ENCODE data around the gene TMEM14A. TPM values are rescaled to one million over a fixed set of nuclear protein-coding genes. Genes with fewer than 3 reads are reported as not detected.

The TMEM14A gene
- total RNA-seq, 4 donors from 2014 or later, result 23.1 to 32.4 (median 26.9) TPM

- no peak for ATAC-seq
- no peak for TF ChIP-seq POLR2A (IDR thresholded peaks at IDR 0.05)
- no peak for TF ChIP-seq CTCF (IDR thresholded peaks at IDR 0.05)
- no peak for TF ChIP-seq POLR2AphosphoS5 (IDR thresholded peaks at IDR 0.05)
- TF ChIP-seq EP300 (IDR thresholded peaks at IDR 0.05), result no peak
- H3K9me3 ChIP-seq, result no peaks in the 10 kb centered on the region
- 80 to 92% methylated on average over 3 to 4 of the region's 4 CpGs for WGBS, 2 donors (ENCODE audit: low coverage in 1 of 2)
- no peak overlapping the region for H3K27ac ChIP-seq
- no peaks in the 10 kb centered on the region for H3K4me1 ChIP-seq
- no peaks in the 10 kb centered on the region for H3K36me3 ChIP-seq
- H3K4me3 ChIP-seq, result no peak overlapping the region
- peaks cover 4% of the 10 kb centered on the region for H3K27me3 ChIP-seq
These were observed 24.9 kb upstream of the TMEM14A start for GRCh38 chr6:52645976-52646375.

- 92% methylated on average over 2 of the region's 3 CpGs; no CpG with 5 or more reads in 1 of the 2 donors for WGBS, 2 donors (ENCODE audit: low coverage in 1 of 2)
- no peaks in the 10 kb centered on the region for H3K9me3 ChIP-seq
- no peaks in the 10 kb centered on the region for H3K4me1 ChIP-seq
- no peak overlapping the region for H3K4me3 ChIP-seq
- no peaks in the 10 kb centered on the region for H3K36me3 ChIP-seq
- no peak for ATAC-seq
- peaks cover 4% of the 10 kb centered on the region for H3K27me3 ChIP-seq
- H3K27ac ChIP-seq, result no peak overlapping the region
- TF ChIP-seq POLR2A (IDR thresholded peaks at IDR 0.05) (no peak), POLR2AphosphoS5 (IDR thresholded peaks at IDR 0.05) (no peak), CTCF (IDR thresholded peaks at IDR 0.05) (no peak), EP300 (IDR thresholded peaks at IDR 0.05) (no peak)
These were observed 23.7 kb upstream of the TMEM14A start for GRCh38 chr6:52647199-52647598.

- H3K9me3 ChIP-seq, result no peaks in the 10 kb centered on the region
- TF ChIP-seq CTCF (IDR thresholded peaks at IDR 0.05) (no peak), EP300 (IDR thresholded peaks at IDR 0.05) (no peak), POLR2AphosphoS5 (IDR thresholded peaks at IDR 0.05) (no peak), POLR2A (IDR thresholded peaks at IDR 0.05) (no peak)
- H3K27ac ChIP-seq, result no peak overlapping the region
- WGBS, 2 donors (ENCODE audit: low coverage in 1 of 2), result 19% methylated on average over 2 of the region's 2 CpGs
- peaks cover 5% of the 10 kb centered on the region for H3K27me3 ChIP-seq
- H3K4me3 ChIP-seq, result no peak overlapping the region
- no peaks in the 10 kb centered on the region for H3K4me1 ChIP-seq
- no peak for ATAC-seq
- H3K36me3 ChIP-seq, result no peaks in the 10 kb centered on the region
These were observed 21.3 kb upstream of the TMEM14A start for GRCh38 chr6:52649536-52650160.

GRCh38 chr6:52650941-52651340 lies 20.0 kb upstream of the TMEM14A start:
- Histone ChIP-seq H3K36me3 (no peaks in the 10 kb centered on the region), H3K4me3 (no peak overlapping the region), H3K4me1 (no peaks in the 10 kb centered on the region), H3K9me3 (no peaks in the 10 kb centered on the region), H3K27ac (no peak overlapping the region), H3K27me3 (peaks cover 5% of the 10 kb centered on the region)
- no peak for ATAC-seq
- TF ChIP-seq EP300 (IDR thresholded peaks at IDR 0.05) (no peak), POLR2AphosphoS5 (IDR thresholded peaks at IDR 0.05) (no peak), CTCF (IDR thresholded peaks at IDR 0.05) (no peak), POLR2A (IDR thresholded peaks at IDR 0.05) (no peak)
- 67 to 83% methylated on average over 1 to 3 of the region's 3 CpGs for WGBS, 2 donors (ENCODE audit: low coverage in 1 of 2)

- no peaks in the 10 kb centered on the region for H3K4me1 ChIP-seq
- no peak overlapping the region for H3K4me3 ChIP-seq
- no peak for TF ChIP-seq POLR2AphosphoS5 (IDR thresholded peaks at IDR 0.05)
- TF ChIP-seq EP300 (IDR thresholded peaks at IDR 0.05), result no peak
- no peak for TF ChIP-seq POLR2A (IDR thresholded peaks at IDR 0.05)
- no peak for TF ChIP-seq CTCF (IDR thresholded peaks at IDR 0.05)
- peaks cover 5% of the 10 kb centered on the region for H3K27me3 ChIP-seq
- H3K27ac ChIP-seq, result no peak overlapping the region
- ATAC-seq, result no peak
- H3K9me3 ChIP-seq, result no peaks in the 10 kb centered on the region
- no peaks in the 10 kb centered on the region for H3K36me3 ChIP-seq
These were observed 17.8 kb upstream of the TMEM14A start for GRCh38 chr6:52653151-52653550.
